Vagina (tissue), 2 donors: ENCODE measurements around the gene CBFA2T2.
"Not testable (repeated sequence)": the region's sequence is repeated elsewhere in the genome, so short reads cannot be mapped to it uniquely, and the experiment has no call there.

ENCODE experiments used
- CTCF ChIP-seq, 3 experiments: fragments of 450-650 bp in 2 of 3; fragments of 200-600 bp in 1 of 3; sonication (generic) in 1 of 3; IDR thresholded peaks; one replicate each; pipeline ENCODE4 v1.5.1; 2017 to 2019; ENCODE audit warnings: antibody characterized with exemption in 3 of 3, mild to moderate bottlenecking in 2 of 3, moderate library complexity in 2 of 3
- POLR2A ChIP-seq, 2 donors: fragments of 450-650 bp; IDR thresholded peaks; one replicate each; pipeline ENCODE4 v1.6.1; 2017; ENCODE audit warnings: antibody characterized with exemption in 2 of 2, mild to moderate bottlenecking in 2 of 2, moderate library complexity in 2 of 2
- POLR2AphosphoS5 ChIP-seq, 2 donors: sonication (generic); formaldehyde crosslinking; IDR thresholded peaks; one replicate each; pipeline ENCODE4 v1.9.0; 2017; ENCODE audit warnings: antibody characterized with exemption in 2 of 2, mild to moderate bottlenecking in 2 of 2, low read depth in 1 of 2; ENCODE audit not compliant: insufficient read depth in 1 of 2

- not testable (repeated sequence) for TF ChIP-seq CTCF (IDR thresholded peaks at IDR 0.05); POLR2AphosphoS5 (IDR thresholded peaks at IDR 0.05; ENCODE audit: insufficient read depth in 1 of 2, low read depth in 1 of 2); POLR2A (IDR thresholded peaks at IDR 0.05)
Observed at GRCh38 chr20:33591901-33592300, 102.0 kb downstream of the CBFA2T2 start.
